Measurements from ENCODE around the gene CPE. TPM values are rescaled to one million over a fixed set of nuclear protein-coding genes. Genes with fewer than 3 reads are reported as not detected.

Gene CPE
- total RNA-seq, 6 experiments from 2014 or later: 0.09 TPM; not detected in 5

- no peaks in the 10 kb centered on the region for H3K4me1 Mint-ChIP-seq (ENCODE audit: low read depth)
- no peak for TF ChIP-seq CTCF (IDR thresholded peaks at IDR 0.05)
- H3K4me3 Mint-ChIP-seq: no peak overlapping the region
- no peaks in the 10 kb centered on the region for H3K9me3 Mint-ChIP-seq
- H3K27me3 Mint-ChIP-seq (ENCODE audit: insufficient read depth): peaks cover 3% of the 10 kb centered on the region
- H3K36me3 Mint-ChIP-seq (ENCODE audit: low read depth): no peaks in the 10 kb centered on the region
- DNase-seq: no peak
- H3K27ac Mint-ChIP-seq: no peak overlapping the region
Observed at GRCh38 chr4:165368114-165368513, 10.7 kb upstream of the CPE start.

GRCh38 chr4:165368567-165368966, 10.2 kb upstream of the CPE start:
- no peak for DNase-seq
- H3K27ac Mint-ChIP-seq: no peak overlapping the region
- no peaks in the 10 kb centered on the region for H3K9me3 Mint-ChIP-seq
- no peaks in the 10 kb centered on the region for H3K36me3 Mint-ChIP-seq (ENCODE audit: low read depth)
- no peak overlapping the region for H3K4me3 Mint-ChIP-seq
- no peak for TF ChIP-seq CTCF (IDR thresholded peaks at IDR 0.05)
- peaks cover 2% of the 10 kb centered on the region; the same call in 1 of the 2 replicates for H3K27me3 Mint-ChIP-seq (ENCODE audit: insufficient read depth)
- H3K4me1 Mint-ChIP-seq (ENCODE audit: low read depth): no peaks in the 10 kb centered on the region

- no peak for TF ChIP-seq CTCF (IDR thresholded peaks at IDR 0.05)
- no peak overlapping the region for H3K4me3 Mint-ChIP-seq
- H3K27ac Mint-ChIP-seq: no peak overlapping the region
- no peaks in the 10 kb centered on the region for H3K4me1 Mint-ChIP-seq (ENCODE audit: low read depth)
- H3K27me3 Mint-ChIP-seq (ENCODE audit: insufficient read depth): peaks cover 2% of the 10 kb centered on the region; the same call in 1 of the 2 replicates
- H3K9me3 Mint-ChIP-seq: no peaks in the 10 kb centered on the region
- no peaks in the 10 kb centered on the region for H3K36me3 Mint-ChIP-seq (ENCODE audit: low read depth)
- no peak for DNase-seq
Observed at GRCh38 chr4:165369522-165369921, 9.3 kb upstream of the CPE start.

- Mint-ChIP-seq H3K27ac (no peak overlapping the region), H3K36me3 (ENCODE audit: low read depth) (no peaks in the 10 kb centered on the region)
Observed at GRCh38 chr4:165370530-165370929, 8.3 kb upstream of the CPE start.

GRCh38 chr4:165375465-165375864, 3.3 kb upstream of the CPE start:
- no peak for TF ChIP-seq CTCF (IDR thresholded peaks at IDR 0.05)
- no peak for DNase-seq
- Mint-ChIP-seq H3K27ac (no peak overlapping the region), H3K36me3 (ENCODE audit: low read depth) (no peaks in the 10 kb centered on the region), H3K4me3 (no peak overlapping the region), H3K9me3 (no peaks in the 10 kb centered on the region), H3K27me3 (ENCODE audit: insufficient read depth) (peaks cover 8% of the 10 kb centered on the region; the same call in 1 of the 2 replicates), H3K4me1 (ENCODE audit: low read depth) (no peaks in the 10 kb centered on the region)

More at GRCh38 chr4:165370530-165370929, 8.3 kb upstream of the CPE start:
- Mint-ChIP-seq H3K9me3 (no peaks in the 10 kb centered on the region), H3K4me3 (no peak overlapping the region), H3K4me1 (ENCODE audit: low read depth) (no peaks in the 10 kb centered on the region), H3K27me3 (ENCODE audit: insufficient read depth) (peaks cover 2% of the 10 kb centered on the region; the same call in 1 of the 2 replicates)
- no peak for DNase-seq
- TF ChIP-seq CTCF (IDR thresholded peaks at IDR 0.05): no peak

GRCh38 chr4:165378398-165378744, 437 bp upstream of the CPE start:
- peak overlapping the region; percentile 60; the same call in 1 of the 2 replicates for H3K4me3 Mint-ChIP-seq
- no peaks in the 10 kb centered on the region; the same call in 1 of the 2 replicates for H3K9me3 Mint-ChIP-seq
- H3K27ac Mint-ChIP-seq: no peak overlapping the region
- no peaks in the 10 kb centered on the region for H3K4me1 Mint-ChIP-seq (ENCODE audit: low read depth)
- peaks cover 8% of the 10 kb centered on the region; the same call in 1 of the 2 replicates for H3K27me3 Mint-ChIP-seq (ENCODE audit: insufficient read depth)
- DNase-seq: no peak
- no peak for TF ChIP-seq CTCF (IDR thresholded peaks at IDR 0.05)
- H3K36me3 Mint-ChIP-seq (ENCODE audit: low read depth): no peaks in the 10 kb centered on the region

Measured in HFFc6 (cell line).